RWPE2 (cell line): ENCODE data around the gene C15orf40.

ENCODE experiments used
- ATAC-seq: fragments of 200-7000 bp; cut with Tn5 transposase; 3 replicates; pipeline ENCODE4 v1.9.1; 2021; ENCODE audit warnings: low read depth
- DNase-seq: peaks from one replicate; pipeline ENCODE4 v3.0.0-alpha.2; 2020; ENCODE audit warnings: low spot score
- H3K27ac ChIP-seq: fragments of 450-650 bp; 2 replicates; pipeline ENCODE4 v1.5.1; 2017; ENCODE audit warnings: mild to moderate bottlenecking; ENCODE audit not compliant: poor library complexity, severe bottlenecking
- H3K27me3 ChIP-seq: fragments of 250-450 bp; sonication (Bioruptor Pico); 2 replicates; pipeline ENCODE4 v1.5.1; 2021; ENCODE audit warnings: mild to moderate bottlenecking, moderate library complexity; ENCODE audit not compliant: insufficient read depth, poor library complexity, severe bottlenecking
- H3K36me3 ChIP-seq: fragments of 250-450 bp; sonication (Bioruptor Pico); 2 replicates; pipeline ENCODE4 v1.5.1; 2020; ENCODE audit warnings: low read depth, mild to moderate bottlenecking, moderate library complexity
- H3K4me1 ChIP-seq: fragments of 250-450 bp; sonication (Bioruptor Pico); 2 replicates; pipeline ENCODE4 v1.5.1; 2021; ENCODE audit warnings: mild to moderate bottlenecking, moderate library complexity; ENCODE audit not compliant: insufficient read depth, poor library complexity, severe bottlenecking
- H3K4me3 ChIP-seq: fragments of 250-450 bp; sonication (Bioruptor Pico); 2 replicates; pipeline ENCODE4 v1.5.1; 2021; ENCODE audit warnings: mild to moderate bottlenecking, moderate library complexity; ENCODE audit not compliant: severe bottlenecking
- H3K9me3 ChIP-seq: fragments of 250-450 bp; sonication (Bioruptor Pico); 2 replicates; pipeline ENCODE4 v1.5.1; 2021; ENCODE audit warnings: mild to moderate bottlenecking, moderate library complexity; ENCODE audit not compliant: severe bottlenecking
- TF ChIP-seq, protein P1 (sequence below): fragments of 450-650 bp; IDR thresholded peaks from one replicate; pipeline ENCODE4 v1.5.1; 2017; ENCODE audit warnings: mild to moderate bottlenecking, moderate library complexity; ENCODE audit not compliant: poor library complexity, severe bottlenecking

The C15orf40 gene

DNA sequence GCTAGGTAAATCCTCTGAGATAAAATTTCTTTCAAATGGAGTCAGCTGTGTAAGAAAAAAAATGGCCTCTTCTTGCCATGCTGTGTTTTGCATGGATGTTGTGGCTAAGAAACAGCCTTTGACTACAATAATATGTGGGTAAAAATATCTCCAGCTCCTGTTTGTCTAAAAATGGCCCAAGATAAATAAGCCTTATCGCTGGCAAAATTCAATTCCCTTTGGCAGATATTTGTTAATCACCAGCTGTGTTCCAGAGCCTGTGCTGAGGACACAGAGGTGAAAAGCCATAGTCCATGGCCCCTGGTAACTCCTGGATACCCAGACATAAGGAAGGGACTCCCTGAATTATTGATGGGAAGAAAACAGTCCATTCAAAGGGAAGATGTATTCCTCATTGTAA lies 40.7 kb downstream of the C15orf40 start:
- Histone ChIP-seq H3K27me3 (no peaks in the 10 kb centered on the region), H3K9me3 (no peaks in the 10 kb centered on the region), H3K4me3 (no peak overlapping the region), H3K4me1 (no peaks in the 10 kb centered on the region), H3K36me3 (no peaks in the 10 kb centered on the region), H3K27ac (no peak overlapping the region)
- no peak for DNase-seq
- ATAC-seq, result no peak
- TF ChIP-seq, protein P1, sequence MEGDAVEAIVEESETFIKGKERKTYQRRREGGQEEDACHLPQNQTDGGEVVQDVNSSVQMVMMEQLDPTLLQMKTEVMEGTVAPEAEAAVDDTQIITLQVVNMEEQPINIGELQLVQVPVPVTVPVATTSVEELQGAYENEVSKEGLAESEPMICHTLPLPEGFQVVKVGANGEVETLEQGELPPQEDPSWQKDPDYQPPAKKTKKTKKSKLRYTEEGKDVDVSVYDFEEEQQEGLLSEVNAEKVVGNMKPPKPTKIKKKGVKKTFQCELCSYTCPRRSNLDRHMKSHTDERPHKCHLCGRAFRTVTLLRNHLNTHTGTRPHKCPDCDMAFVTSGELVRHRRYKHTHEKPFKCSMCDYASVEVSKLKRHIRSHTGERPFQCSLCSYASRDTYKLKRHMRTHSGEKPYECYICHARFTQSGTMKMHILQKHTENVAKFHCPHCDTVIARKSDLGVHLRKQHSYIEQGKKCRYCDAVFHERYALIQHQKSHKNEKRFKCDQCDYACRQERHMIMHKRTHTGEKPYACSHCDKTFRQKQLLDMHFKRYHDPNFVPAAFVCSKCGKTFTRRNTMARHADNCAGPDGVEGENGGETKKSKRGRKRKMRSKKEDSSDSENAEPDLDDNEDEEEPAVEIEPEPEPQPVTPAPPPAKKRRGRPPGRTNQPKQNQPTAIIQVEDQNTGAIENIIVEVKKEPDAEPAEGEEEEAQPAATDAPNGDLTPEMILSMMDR, result no peak

- no peaks in the 10 kb centered on the region for H3K9me3 ChIP-seq
- no peak for ATAC-seq
- H3K4me3 ChIP-seq, result no peak overlapping the region
- no peaks in the 10 kb centered on the region for H3K36me3 ChIP-seq
- no peak overlapping the region for H3K27ac ChIP-seq
- H3K4me1 ChIP-seq, result no peaks in the 10 kb centered on the region
- H3K27me3 ChIP-seq, result no peaks in the 10 kb centered on the region
- no peak for DNase-seq
- TF ChIP-seq, protein P1, result no peak
Observed at GRCh38 chr15:82970078-82970686, 41.3 kb downstream of the C15orf40 start.

GRCh38 chr15:82969353-82969752 lies 42.1 kb downstream of the C15orf40 start:
- H3K4me1 ChIP-seq, result no peaks in the 10 kb centered on the region
- DNase-seq, result no peak
- no peaks in the 10 kb centered on the region for H3K9me3 ChIP-seq
- H3K36me3 ChIP-seq, result no peaks in the 10 kb centered on the region
- TF ChIP-seq, protein P1, result no peak
- no peak overlapping the region for H3K4me3 ChIP-seq
- ATAC-seq, result no peak
- H3K27me3 ChIP-seq, result no peaks in the 10 kb centered on the region
- no peak overlapping the region for H3K27ac ChIP-seq

DNA sequence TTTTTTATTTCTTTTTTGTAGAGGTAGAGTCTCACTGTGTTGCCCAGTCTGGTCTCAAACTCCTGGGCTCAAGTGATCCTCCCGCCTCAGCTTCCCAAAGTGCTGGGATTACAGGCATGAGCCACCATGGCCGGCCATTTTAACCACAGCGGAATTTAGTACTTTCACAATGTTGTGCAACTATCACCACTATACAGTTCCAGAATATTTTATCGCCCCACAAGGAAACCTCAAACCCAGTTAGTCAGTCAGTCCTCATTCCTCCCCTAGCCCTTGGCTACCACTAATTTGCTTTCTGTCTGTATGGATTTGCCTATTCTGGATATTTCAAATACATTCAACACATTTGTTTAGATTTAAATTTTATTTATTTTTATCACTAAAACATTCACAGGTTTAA lies 43.4 kb downstream of the C15orf40 start:
- H3K27me3 ChIP-seq, result no peaks in the 10 kb centered on the region
- H3K4me3 ChIP-seq, result no peak overlapping the region
- H3K27ac ChIP-seq, result no peak overlapping the region
- H3K36me3 ChIP-seq, result no peaks in the 10 kb centered on the region
- 0 out of 3 replicates have a peak, but pooled peaks have one; percentile 22 for ATAC-seq
- TF ChIP-seq, protein P1, result no peak
- no peak for DNase-seq
- H3K4me1 ChIP-seq, result no peaks in the 10 kb centered on the region
- no peaks in the 10 kb centered on the region for H3K9me3 ChIP-seq

- Histone ChIP-seq H3K27me3 (no peaks in the 10 kb centered on the region), H3K4me3 (no peak overlapping the region), H3K9me3 (no peaks in the 10 kb centered on the region), H3K27ac (no peak overlapping the region), H3K4me1 (no peaks in the 10 kb centered on the region), H3K36me3 (no peaks in the 10 kb centered on the region)
- TF ChIP-seq, protein P1, result no peak
- no peak for ATAC-seq
- DNase-seq, result no peak
Observed at GRCh38 chr15:82966671-82967071, 44.8 kb downstream of the C15orf40 start.
